Measurements from ENCODE around the gene EIF3A.

- no peak for TF ChIP-seq CTCF (IDR thresholded peaks at IDR 0.05; ENCODE audit: poor library complexity, severe bottlenecking)
- TF ChIP-seq POLR2AphosphoS5 (IDR thresholded peaks at IDR 0.05): no peak
- TF ChIP-seq REST (IDR thresholded peaks at IDR 0.05; ENCODE audit: borderline replicate concordance): no peak
- TF ChIP-seq MXI1 (conservative IDR thresholded peaks at IDR 0.05; ENCODE audit: poor library complexity, severe bottlenecking): no peak
These were observed 74.0 kb downstream of the EIF3A start for GRCh38 chr10:119006451-119007210.
